Measurements from ENCODE around the gene GRM1. TPM values are rescaled to one million over a fixed set of nuclear protein-coding genes. Genes with fewer than 3 reads are reported as not detected.

The GRM1 gene
- total and polyA plus RNA-seq, 9 of the 15 experiments (the other 6 are each of a cell fraction or from before 2014, with no cell fraction given): not detected

GRCh38 chr6:146028252-146028795 is 538 bp upstream of the GRM1 start (continued):
- TF ChIP-seq PRMT5 (CRISPR knock-in tag; IDR thresholded peaks at IDR 0.05) (peak; percentile 94), MAZ (CRISPR knock-in tag; conservative IDR thresholded peaks at IDR 0.05 in 1 of 2, IDR thresholded peaks at IDR 0.05 in 1 of 2) (peak in 1 of 2 experiments; percentile 72; a peak in 2 of 4 replicates), TEAD4 (IDR thresholded peaks at IDR 0.05; ENCODE audit: low read length) (no peak), TEAD4 (CRISPR knock-in tag; IDR thresholded peaks at IDR 0.05; ENCODE audit: borderline replicate concordance) (peak; percentile 63; the same call in 1 of the 2 replicates), ZBTB43 (CRISPR knock-in tag; IDR thresholded peaks at IDR 0.05) (no peak), ZNF511 (CRISPR knock-in tag; IDR thresholded peaks at IDR 0.05) (peak; percentile 94), ZNF263 (CRISPR knock-in tag; IDR thresholded peaks at IDR 0.05; ENCODE audit: borderline replicate concordance) (0 out of 2 replicates have a peak, but pooled peaks have one; percentile 25), TCFL5 (CRISPR knock-in tag; conservative IDR thresholded peaks at IDR 0.05) (no peak), REST (IDR thresholded peaks at IDR 0.05; ENCODE audit: borderline replicate concordance) (peak; percentile 99), REST (CRISPR knock-in tag; IDR thresholded peaks at IDR 0.05; ENCODE audit: low read depth) (peak; percentile 99), TRIM25 (IDR thresholded peaks at IDR 0.05; ENCODE audit: borderline replicate concordance) (no peak), ZBTB49 (CRISPR knock-in tag; IDR thresholded peaks at IDR 0.05; ENCODE audit: borderline replicate concordance) (0 out of 2 replicates have a peak, but pooled peaks have one; percentile 37)
